ENCODE data around the gene MAP2K5. TPM values are rescaled to one million over a fixed set of nuclear protein-coding genes. Genes with fewer than 3 reads are reported as not detected.

Gene MAP2K5
- total and polyA plus RNA-seq, 10 of the 15 experiments (the other 5 are each of a cell fraction or from before 2014, with no cell fraction given), result 1.3 to 19.4 (median 9.6) TPM

DNA sequence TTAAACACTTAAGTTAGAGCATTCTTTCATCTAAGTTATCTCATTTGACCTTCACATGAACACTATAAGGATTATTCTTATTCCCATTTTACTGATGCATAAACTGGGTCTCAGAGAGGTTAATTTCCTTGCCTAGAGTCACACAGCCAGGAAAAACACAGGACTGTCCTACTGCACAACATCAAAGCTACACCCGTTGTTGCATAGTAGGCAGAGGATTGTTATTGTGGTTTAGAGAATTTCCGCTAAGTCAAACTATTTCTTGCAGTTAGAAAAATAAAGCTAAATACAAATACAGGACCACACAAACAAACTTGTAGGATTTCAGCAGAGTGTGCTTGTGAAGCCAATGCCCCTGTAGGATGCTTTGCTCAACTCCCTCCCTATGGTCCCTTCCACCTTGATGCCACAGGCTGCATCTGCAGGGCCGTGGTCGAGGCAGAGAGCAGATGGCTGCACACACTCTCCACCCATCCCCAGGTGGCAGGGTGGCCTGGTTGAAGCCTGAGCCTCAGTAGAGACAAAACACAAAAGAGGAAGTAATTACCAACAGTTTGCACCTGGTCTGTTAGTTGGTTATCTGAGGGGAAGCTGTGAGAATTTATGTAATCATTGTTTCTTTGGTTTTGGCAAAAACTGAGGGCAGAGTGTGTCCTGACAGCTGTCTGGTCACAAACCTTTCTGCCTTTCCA lies 241.7 kb downstream of the MAP2K5 start (continued):
- TF ChIP-seq, protein P1, sequence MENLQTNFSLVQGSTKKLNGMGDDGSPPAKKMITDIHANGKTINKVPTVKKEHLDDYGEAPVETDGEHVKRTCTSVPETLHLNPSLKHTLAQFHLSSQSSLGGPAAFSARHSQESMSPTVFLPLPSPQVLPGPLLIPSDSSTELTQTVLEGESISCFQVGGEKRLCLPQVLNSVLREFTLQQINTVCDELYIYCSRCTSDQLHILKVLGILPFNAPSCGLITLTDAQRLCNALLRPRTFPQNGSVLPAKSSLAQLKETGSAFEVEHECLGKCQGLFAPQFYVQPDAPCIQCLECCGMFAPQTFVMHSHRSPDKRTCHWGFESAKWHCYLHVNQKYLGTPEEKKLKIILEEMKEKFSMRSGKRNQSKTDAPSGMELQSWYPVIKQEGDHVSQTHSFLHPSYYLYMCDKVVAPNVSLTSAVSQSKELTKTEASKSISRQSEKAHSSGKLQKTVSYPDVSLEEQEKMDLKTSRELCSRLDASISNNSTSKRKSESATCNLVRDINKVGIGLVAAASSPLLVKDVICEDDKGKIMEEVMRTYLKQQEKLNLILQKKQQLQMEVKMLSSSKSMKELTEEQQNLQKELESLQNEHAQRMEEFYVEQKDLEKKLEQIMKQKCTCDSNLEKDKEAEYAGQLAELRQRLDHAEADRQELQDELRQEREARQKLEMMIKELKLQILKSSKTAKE (IDR thresholded peaks at IDR 0.05; ENCODE audit: low read depth, poor library complexity, severe bottlenecking), result peak; percentile 55
- no peak for TF ChIP-seq KDM1A (IDR thresholded peaks at IDR 0.05; ENCODE audit: borderline replicate concordance)
- TF ChIP-seq, protein P2, sequence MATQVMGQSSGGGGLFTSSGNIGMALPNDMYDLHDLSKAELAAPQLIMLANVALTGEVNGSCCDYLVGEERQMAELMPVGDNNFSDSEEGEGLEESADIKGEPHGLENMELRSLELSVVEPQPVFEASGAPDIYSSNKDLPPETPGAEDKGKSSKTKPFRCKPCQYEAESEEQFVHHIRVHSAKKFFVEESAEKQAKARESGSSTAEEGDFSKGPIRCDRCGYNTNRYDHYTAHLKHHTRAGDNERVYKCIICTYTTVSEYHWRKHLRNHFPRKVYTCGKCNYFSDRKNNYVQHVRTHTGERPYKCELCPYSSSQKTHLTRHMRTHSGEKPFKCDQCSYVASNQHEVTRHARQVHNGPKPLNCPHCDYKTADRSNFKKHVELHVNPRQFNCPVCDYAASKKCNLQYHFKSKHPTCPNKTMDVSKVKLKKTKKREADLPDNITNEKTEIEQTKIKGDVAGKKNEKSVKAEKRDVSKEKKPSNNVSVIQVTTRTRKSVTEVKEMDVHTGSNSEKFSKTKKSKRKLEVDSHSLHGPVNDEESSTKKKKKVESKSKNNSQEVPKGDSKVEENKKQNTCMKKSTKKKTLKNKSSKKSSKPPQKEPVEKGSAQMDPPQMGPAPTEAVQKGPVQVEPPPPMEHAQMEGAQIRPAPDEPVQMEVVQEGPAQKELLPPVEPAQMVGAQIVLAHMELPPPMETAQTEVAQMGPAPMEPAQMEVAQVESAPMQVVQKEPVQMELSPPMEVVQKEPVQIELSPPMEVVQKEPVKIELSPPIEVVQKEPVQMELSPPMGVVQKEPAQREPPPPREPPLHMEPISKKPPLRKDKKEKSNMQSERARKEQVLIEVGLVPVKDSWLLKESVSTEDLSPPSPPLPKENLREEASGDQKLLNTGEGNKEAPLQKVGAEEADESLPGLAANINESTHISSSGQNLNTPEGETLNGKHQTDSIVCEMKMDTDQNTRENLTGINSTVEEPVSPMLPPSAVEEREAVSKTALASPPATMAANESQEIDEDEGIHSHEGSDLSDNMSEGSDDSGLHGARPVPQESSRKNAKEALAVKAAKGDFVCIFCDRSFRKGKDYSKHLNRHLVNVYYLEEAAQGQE (IDR thresholded peaks at IDR 0.05; ENCODE audit: low read depth, low read length), result no peak
- TF ChIP-seq, protein P3, sequence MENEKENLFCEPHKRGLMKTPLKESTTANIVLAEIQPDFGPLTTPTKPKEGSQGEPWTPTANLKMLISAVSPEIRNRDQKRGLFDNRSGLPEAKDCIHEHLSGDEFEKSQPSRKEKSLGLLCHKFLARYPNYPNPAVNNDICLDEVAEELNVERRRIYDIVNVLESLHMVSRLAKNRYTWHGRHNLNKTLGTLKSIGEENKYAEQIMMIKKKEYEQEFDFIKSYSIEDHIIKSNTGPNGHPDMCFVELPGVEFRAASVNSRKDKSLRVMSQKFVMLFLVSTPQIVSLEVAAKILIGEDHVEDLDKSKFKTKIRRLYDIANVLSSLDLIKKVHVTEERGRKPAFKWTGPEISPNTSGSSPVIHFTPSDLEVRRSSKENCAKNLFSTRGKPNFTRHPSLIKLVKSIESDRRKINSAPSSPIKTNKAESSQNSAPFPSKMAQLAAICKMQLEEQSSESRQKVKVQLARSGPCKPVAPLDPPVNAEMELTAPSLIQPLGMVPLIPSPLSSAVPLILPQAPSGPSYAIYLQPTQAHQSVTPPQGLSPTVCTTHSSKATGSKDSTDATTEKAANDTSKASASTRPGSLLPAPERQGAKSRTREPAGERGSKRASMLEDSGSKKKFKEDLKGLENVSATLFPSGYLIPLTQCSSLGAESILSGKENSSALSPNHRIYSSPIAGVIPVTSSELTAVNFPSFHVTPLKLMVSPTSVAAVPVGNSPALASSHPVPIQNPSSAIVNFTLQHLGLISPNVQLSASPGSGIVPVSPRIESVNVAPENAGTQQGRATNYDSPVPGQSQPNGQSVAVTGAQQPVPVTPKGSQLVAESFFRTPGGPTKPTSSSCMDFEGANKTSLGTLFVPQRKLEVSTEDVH (IDR thresholded peaks at IDR 0.05; ENCODE audit: low read depth, partially characterized antibody), result no peak
- TF ChIP-seq KLF5 (IDR thresholded peaks at IDR 0.05; ENCODE audit: partially characterized antibody), result no peak
- no peak for TF ChIP-seq EZH2 (IDR thresholded peaks at IDR 0.05; ENCODE audit: borderline replicate concordance, control insufficient read depth, low read depth, low read length)
- no peak for TF ChIP-seq CHD1 (IDR thresholded peaks at IDR 0.05; ENCODE audit: low read depth, low read length)
- peak; percentile 58 to 59; a peak in 3 of 4 replicates for TF ChIP-seq BHLHE40 (IDR thresholded peaks at IDR 0.05; ENCODE audit: borderline replicate concordance in 1 of 2, low read depth in 2 of 2, low read length in 1 of 2)
- TF ChIP-seq, protein P4, sequence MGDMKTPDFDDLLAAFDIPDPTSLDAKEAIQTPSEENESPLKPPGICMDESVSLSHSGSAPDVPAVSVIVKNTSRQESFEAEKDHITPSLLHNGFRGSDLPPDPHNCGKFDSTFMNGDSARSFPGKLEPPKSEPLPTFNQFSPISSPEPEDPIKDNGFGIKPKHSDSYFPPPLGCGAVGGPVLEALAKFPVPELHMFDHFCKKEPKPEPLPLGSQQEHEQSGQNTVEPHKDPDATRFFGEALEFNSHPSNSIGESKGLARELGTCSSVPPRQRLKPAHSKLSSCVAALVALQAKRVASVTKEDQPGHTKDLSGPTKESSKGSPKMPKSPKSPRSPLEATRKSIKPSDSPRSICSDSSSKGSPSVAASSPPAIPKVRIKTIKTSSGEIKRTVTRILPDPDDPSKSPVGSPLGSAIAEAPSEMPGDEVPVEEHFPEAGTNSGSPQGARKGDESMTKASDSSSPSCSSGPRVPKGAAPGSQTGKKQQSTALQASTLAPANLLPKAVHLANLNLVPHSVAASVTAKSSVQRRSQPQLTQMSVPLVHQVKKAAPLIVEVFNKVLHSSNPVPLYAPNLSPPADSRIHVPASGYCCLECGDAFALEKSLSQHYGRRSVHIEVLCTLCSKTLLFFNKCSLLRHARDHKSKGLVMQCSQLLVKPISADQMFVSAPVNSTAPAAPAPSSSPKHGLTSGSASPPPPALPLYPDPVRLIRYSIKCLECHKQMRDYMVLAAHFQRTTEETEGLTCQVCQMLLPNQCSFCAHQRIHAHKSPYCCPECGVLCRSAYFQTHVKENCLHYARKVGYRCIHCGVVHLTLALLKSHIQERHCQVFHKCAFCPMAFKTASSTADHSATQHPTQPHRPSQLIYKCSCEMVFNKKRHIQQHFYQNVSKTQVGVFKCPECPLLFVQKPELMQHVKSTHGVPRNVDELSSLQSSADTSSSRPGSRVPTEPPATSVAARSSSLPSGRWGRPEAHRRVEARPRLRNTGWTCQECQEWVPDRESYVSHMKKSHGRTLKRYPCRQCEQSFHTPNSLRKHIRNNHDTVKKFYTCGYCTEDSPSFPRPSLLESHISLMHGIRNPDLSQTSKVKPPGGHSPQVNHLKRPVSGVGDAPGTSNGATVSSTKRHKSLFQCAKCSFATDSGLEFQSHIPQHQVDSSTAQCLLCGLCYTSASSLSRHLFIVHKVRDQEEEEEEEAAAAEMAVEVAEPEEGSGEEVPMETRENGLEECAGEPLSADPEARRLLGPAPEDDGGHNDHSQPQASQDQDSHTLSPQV (IDR thresholded peaks at IDR 0.05), result no peak
- TF ChIP-seq SMAD1 (IDR thresholded peaks at IDR 0.05; ENCODE audit: low read depth, partially characterized antibody), result no peak
- TF ChIP-seq, protein P5, sequence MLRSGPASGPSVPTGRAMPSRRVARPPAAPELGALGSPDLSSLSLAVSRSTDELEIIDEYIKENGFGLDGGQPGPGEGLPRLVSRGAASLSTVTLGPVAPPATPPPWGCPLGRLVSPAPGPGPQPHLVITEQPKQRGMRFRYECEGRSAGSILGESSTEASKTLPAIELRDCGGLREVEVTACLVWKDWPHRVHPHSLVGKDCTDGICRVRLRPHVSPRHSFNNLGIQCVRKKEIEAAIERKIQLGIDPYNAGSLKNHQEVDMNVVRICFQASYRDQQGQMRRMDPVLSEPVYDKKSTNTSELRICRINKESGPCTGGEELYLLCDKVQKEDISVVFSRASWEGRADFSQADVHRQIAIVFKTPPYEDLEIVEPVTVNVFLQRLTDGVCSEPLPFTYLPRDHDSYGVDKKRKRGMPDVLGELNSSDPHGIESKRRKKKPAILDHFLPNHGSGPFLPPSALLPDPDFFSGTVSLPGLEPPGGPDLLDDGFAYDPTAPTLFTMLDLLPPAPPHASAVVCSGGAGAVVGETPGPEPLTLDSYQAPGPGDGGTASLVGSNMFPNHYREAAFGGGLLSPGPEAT (IDR thresholded peaks at IDR 0.05; ENCODE audit: low read depth), result no peak
- no peak for TF ChIP-seq SRF (IDR thresholded peaks at IDR 0.05; ENCODE audit: low read depth in 2 of 2, low read length in 2 of 2)
- TF ChIP-seq MYC (IDR thresholded peaks at IDR 0.05; ENCODE audit: insufficient read depth, insufficient read length, insufficient replicate concordance, low read length, severe bottlenecking), result no peak

All from GM12878 (cell line).